GM19035 (cell line): Measurements from ENCODE around the gene VWA8.
"Not testable (repeated sequence)": the region's sequence is repeated elsewhere in the genome, so short reads cannot be mapped to it uniquely, and the experiment has no call there.

ENCODE experiments used
- ATAC-seq: cut with Tn5 transposase; IDR thresholded peaks from one replicate; pipeline ENCODE4 v1.9.1; 2021; ENCODE audit not compliant: unreplicated experiment

The VWA8 gene

DNA sequence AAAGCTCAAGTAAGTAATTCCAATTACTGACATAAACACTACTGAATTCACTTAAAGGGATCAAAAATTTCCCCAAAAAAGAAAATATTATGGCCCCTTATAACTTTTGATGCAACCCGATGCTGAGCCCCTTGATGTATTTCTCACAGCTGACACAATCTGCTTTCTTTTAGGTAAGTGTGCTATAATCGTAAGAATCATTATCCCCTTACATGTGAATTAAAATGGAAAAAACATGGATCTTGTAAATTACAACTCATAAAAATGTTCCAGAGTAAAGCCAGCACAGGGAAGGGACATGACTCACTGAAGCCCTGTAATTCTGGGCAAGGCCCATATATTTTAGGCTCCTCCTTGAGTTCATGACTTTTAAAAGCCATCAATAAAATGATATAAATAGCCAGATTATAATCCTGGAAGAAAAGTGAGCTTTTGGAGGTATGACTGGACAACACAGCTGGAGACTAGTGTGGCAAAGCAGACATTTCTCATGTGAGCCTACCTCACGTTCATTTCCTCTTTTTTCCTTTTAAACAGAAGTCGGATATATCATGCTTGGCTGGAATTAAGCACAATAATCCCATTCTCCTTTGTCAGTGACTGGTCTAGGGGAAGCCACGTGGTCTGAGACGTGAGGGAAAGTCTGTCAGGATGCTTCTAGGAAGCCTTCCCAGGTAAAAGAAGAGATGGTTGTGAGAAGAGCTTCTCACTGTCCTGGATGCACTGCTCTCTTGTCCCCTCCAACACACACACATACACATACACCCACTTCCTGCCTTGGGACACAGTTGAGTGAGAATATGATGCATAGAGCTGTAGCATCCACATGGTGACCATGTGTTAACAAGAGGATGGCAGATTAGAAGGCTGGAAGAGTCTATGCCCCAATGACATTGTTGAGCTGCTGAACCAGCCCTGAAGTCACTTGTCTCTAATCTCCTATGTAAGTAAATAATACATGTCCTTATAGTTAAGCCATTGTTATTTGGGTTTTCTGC lies 338.2 kb downstream of the VWA8 start:
- no peak for ATAC-seq

- ATAC-seq, result no peak
Observed at GRCh38 chr13:41621716-41622431, 339.0 kb downstream of the VWA8 start.

GRCh38 chr13:41617633-41618032 lies 343.3 kb downstream of the VWA8 start:
- not testable (repeated sequence) for ATAC-seq

DNA sequence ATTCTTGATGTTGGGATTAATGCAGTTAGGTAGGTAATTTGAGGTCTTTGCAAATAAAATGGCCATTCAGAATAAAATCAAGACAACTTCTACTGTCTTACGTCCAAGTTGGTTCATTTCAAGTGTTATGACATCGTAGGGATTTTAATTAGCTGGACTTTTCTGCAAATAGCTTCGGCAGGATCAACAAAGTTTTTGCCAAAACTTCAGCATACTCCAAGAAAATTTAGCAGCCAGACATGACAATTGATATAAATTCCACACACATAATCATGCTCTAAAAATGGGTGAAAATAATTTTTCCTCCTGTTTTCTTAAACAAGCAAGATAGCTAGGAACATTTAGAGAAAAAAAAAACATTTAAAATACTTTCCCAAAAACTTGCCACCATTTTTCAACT lies 344.8 kb downstream of the VWA8 start:
- no peak for ATAC-seq

- ATAC-seq, result no peak
Observed at GRCh38 chr13:41615528-41615855, 345.4 kb downstream of the VWA8 start.

DNA sequence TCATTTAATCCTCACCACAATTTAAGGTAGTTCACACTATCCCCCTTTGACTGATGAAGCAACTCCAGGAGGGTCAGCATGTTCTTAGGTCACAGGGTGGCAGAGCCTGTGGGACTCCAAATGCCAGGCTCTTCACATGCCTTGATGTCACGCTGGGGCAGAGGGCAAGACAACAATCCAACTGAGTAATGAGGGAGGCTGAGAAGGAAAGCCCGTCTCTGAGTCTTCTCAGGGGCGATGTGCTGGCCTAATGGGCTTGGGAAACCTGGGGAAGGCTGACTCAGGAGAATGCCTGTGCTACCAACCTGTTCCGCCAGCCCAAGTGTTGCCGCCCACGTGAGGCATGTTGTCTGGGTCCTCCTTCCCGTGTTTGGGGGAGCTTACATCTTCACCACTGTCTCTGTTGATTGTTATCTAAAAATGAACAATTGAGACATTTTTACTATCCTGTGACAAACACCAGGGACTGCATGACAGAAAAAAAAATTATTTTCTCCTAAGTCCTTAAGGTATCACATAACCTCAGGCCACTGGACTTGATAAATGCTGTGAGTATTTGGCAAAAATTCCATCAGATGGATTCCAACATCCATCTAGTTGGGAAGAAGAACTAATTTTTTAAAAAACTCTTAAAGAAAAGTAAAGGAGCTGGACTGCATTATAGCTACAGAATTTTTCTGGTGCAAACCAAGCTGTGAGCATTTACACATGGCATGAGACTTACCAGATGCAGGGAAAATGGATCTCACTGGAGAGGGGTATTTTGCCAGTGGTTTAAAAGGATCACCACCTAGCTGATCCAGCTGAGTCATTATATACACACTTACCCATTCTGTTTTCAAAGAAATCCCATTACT lies 346.0 kb downstream of the VWA8 start:
- ATAC-seq, result no peak

DNA sequence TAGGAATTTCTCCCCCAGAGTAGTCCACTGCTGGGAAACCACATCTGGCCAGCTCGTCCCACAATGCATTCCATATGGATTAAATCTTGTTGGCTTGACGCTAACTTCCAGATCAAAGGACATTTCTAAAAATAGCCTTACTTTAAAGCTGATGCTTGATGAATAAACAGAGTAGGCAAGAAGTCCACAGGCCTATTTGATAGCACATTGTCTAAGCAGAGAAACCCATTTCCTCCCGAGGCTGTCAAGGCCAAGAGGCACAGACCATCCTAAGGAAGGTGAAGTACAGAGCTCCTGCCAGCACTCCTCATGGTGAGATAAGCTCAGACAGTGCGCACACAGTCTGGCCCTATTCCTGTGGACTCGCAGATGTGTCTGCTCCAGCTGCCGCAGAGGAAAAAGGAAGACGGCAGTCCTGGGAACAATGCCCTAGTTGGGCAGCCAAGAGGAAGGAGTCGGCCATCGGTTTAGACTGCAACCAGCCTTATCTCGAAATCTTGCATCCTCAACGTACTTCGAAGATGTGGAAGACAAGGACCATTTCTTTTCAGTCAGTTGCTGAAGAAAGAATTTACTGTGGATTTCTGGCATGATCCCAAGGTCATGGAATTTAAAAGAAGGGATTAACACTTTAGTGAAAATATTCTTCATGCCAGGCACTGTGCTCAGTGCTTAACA lies 346.8 kb downstream of the VWA8 start:
- ATAC-seq, result no peak

DNA sequence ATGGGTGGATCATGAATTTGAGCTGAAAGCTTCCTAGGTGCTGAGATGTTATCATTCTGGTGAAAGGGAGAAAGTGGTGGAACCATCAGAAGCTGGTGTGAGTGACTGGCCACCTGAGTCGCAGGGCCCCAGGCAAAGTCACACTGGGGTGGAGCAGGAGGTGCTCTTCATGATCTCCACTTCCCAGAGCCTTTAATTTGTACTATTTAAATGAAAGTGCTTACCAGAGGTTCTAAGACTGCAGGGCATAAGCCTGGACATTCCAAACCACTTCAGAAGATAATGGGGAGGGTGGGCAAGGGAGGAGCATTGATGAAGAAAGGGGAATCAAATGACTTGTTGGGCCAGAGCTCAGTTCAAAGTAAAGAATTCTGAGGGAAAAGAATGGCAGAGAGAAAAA lies 347.4 kb downstream of the VWA8 start:
- no peak for ATAC-seq

DNA sequence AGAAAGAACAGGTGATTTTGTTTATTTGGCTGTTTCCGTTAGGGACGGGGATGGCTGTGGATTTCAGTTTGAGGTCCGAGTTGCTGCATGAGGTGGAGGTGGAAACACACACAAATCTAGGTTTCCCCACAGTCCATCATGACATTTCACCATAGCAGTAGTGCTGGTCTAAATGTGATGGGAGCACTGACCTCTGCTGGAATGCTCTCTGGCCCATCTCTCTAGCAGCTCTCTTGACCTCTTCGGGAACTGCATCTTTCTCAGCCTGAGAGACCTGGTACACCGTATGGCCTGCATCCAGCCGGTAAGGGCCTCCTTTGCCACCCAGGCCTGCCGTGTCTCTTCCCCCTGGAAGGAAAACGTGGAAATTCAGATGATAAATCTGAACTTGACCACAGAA lies 349.5 kb downstream of the VWA8 start:
- no peak for ATAC-seq

DNA sequence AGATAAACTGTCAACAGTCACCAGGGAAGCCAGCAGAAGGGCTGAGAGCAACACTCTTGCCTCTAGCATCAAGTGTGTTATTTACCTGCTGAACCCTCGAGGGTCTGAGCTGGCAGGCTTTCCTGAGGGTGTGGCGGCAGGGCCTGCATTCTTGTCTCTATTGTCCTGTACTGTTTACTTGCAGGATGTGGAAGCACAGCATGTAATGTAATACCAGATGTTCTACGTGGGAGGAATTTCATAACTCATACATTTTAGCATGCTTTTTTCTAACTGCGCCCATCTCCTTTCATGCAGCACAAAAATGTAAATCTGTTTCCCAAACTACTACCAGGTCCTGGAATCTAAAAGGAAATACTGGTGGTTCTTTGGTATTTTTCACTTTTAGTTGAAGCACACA lies 350.5 kb downstream of the VWA8 start:
- ATAC-seq, result no peak

GRCh38 chr13:41609828-41610227 lies 351.1 kb downstream of the VWA8 start:
- ATAC-seq, result no peak

GRCh38 chr13:41608839-41609177 lies 352.1 kb downstream of the VWA8 start:
- no peak for ATAC-seq

GRCh38 chr13:41608111-41608838 lies 352.6 kb downstream of the VWA8 start:
- ATAC-seq, result no peak

DNA sequence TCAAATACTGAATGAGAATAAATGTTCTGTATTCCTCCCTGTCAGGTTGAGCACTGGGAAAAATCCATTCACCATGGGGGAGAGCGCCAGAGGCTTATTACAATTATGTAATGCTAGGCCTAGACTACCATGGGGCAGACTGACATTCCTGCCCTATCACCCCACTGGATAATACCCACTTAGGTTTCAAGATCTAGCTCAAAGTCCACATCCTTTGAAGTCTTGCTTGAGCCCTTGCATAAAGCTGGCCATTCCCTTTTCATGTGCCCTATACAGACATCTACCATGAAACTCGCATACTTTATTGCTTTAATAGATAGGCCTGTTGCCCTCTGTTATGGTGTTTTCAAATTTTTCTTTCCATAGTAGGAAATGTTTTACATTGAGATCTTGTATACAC lies 354.3 kb downstream of the VWA8 start:
- no peak for ATAC-seq

- no peak for ATAC-seq
Observed at GRCh38 chr13:41605319-41606285, 355.3 kb downstream of the VWA8 start.

DNA sequence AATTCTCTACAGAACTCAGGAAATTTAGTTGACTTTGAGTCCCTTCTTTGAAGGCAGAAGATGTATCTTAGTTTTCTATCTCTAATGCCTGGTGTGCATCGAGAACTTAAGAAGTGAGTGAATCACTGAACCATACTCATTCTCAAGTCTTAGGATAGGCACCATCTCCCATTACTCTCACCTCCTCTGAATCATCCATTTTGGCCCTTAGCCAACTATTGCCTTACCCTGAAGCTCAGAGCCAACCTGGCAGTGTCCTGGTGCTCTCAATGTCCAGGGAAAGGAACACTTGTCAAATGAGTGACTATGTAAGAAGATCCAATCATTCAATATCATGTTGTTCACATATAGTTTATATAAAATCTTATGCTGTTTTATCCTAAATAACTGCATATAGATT lies 357.0 kb downstream of the VWA8 start:
- no peak for ATAC-seq

DNA sequence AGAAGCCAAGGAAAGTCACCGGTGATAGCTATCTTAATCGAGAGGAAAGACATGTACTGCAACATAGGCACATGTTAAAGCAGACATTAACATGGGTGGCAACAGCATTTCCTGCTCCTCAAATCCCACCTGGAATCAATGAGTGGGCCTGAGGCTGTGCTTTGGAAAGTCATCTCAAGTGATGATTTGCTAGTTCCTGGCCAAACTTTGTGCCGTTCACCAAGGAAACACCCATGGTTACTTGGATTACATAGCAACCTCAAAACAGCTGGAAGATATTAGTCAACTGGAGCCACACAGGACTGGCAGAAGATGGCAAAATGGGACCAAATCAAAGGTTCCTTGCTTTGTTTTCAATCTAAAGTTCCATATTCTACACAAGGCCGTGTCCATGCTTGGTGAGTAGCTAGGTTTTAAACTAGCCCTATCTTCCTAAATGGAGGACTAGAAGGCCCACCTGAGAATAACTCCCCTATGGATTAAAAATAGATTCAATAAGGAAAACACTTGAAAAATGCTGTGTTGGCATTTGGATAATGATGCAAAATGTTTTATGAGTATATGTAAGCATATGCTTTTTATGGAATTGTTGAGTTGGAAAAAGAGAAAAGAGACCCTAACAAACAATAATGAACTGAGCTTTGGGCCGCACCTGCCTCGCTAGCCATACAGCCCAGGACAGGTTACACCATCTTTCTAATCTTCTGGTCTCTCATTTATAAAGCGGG lies 359.0 kb downstream of the VWA8 start:
- no peak for ATAC-seq

- no peak for ATAC-seq
Observed at GRCh38 chr13:41599619-41600018, 361.3 kb downstream of the VWA8 start.
